ENCODE data around the gene CTNND2.
A peak's percentile ranks its signal among the peaks of the same experiment; 100 is the strongest.
"Not testable (repeated sequence)": the region's sequence is repeated elsewhere in the genome, so short reads cannot be mapped to it uniquely, and the experiment has no call there.

The CTNND2 gene

DNA sequence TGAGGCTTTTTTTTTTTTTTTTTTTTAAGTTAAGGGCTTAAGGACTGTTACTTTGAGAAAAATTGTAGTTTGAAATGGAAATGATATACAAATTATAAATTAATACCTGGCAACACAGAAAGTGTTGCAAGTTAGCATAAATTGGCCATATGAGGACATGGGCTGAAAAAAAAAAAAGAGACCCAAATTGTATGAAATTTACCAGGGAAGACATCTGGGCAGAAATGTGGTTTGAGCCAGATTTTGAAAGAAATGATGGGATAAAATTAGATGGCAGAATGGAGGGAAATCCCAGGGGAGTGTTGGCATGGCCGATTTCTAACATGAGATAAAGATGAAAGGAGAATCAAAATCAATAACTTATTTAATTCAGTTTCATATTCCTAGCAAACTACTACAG is 472.1 kb downstream of the CTNND2 start:
- no peak for FAIRE-seq

DNA sequence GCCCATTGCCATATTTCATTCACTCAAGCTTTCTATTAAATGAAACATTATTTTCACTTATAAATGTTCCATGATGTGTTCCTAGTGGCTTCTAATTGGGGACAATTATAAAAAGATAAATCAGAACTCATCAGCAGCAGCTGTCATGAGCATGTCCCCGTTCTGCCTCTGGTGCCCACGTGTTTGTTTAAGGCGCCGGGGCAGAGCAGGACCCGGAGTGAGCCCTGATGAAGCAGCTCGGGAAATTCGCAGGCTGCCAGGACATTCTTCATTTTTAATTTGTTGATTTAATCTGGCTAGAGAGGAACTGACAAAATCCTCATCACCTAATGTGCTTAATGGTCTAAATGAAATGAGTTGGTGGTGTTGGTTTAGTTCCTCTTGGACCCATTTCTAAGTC is 475.0 kb downstream of the CTNND2 start:
- FAIRE-seq = no peak

DNA sequence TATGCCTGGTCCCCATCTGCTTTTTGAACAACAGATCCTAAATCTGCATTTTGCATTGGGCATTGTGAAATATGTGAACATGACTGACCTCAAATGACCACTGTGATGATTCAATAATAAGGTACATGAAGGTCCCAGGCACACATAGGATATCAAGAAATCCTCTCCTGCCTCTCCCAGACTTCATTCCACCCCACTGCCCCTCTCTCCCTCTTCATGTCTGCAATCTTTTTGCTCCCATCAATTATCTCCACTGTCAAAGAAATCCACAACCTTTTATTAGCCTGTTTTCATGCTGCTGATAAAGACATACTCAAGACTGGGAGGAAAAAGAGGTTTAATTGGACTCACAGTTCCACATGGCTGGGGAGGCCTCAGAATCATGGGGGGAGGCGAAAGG is 476.7 kb downstream of the CTNND2 start:
- no peak for FAIRE-seq

DNA sequence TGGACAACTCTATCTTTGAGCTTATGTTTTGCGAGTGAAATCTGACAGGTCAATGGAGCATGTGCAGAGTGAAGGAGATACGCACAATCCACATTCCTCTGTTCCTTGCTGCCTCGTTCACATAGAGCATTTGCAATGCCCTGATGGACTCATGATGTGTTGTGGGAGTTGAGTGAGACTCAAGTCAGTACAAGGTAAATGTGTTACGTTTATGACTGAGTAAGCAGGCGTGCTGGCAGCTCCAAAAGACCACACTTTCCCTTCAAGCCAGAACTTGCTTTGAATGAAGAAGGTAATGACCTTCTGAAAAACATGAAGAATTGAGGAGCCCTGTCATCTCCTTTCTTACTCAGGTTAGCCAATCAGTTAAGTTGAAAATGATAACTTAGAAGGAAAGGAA is 477.8 kb downstream of the CTNND2 start:
- FAIRE-seq = no peak

DNA sequence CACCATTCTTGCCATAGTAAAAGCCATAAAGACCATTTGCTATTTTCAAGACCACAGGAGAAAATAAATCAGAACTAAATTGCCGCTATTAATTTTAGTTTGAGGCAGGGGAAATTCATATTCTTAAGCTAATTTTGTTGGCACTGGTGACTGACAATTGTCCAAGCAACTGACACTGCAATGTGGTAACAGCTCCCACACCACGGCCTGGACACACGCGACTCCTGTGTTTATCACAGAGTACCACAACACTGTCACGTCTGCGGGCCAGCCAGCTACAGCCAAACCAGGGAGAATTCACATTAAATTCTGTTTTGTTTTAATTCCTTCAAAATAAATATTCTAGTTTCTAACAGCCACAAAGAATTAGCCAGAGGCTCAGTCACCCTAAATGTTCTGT is 481.9 kb downstream of the CTNND2 start:
- FAIRE-seq = no peak

DNA sequence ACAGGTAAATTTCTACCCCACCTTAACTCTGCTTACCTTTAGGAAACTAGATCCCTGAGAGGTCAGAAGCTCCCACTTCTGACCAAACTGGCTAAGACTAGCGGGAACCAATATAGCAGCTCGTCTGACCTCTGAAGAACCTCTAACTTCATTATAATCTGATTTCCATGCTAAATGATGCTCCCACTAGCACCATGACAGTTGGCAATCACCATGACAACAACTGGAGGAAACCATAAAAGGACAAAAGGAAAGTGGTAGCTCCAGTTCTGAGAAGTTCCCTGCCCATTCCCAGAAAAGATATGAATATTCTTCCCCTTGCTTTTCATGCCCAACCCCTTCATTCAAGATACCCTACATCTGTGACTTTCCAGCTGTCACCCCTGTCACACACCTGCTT is 483.3 kb downstream of the CTNND2 start:
- FAIRE-seq = no peak

DNA sequence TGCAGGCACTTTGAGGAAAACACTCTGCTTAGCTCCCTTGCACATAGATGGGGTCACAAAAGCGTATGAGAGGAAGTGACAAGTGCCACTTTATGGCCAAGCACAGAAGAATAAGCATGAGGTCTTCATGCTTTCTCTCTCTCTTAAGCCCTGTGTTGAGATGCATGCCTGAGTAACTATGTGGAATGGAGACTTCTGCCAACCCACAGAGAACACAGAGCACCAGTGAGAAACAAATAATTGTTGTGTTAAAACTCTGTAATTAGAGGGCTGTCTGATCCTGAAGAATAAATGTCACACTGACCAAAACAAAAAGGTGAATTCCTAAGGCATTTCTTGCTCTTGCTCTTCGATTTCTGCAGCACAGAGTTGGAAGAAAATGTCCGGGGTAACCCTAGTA is 488.5 kb downstream of the CTNND2 start:
- FAIRE-seq = no peak

DNA sequence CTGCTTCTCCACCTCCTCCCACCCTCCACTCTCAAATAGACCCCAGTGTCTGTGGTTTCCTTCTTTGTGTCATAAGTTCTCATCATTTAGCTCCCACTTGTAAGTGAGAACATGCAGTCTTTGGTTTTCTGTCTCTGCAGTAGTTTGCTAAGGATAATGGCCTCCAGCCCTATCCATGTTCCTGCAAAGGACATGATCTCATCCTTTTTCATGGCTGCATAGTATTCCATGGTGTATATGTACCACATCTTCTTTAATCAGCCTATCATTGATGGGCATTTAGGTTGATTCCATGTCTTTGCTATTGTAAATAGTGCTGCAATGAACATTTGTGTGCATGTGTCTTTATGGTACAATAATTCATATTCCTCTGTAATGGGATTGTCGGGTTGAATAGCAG is 489.5 kb downstream of the CTNND2 start:
- FAIRE-seq = not testable (repeated sequence)

DNA sequence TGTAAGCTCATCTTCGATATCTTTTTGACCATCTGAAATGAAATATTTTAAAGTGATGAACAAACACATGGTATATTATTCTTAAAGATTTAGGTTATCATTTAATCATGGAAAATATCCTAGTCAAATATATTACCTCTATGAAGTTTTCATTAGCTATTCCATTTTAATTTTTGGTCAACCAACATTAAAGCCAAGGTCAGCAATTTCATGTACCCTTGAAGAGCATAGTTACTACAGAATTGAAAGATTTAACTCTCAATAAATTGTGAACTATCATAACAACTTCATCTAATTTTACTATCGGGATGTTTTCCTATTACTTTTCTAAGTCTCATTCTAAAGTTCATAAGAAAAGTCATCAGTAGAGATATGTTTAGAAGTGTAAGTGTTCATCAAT is 492.6 kb downstream of the CTNND2 start:
- FAIRE-seq = no peak

DNA sequence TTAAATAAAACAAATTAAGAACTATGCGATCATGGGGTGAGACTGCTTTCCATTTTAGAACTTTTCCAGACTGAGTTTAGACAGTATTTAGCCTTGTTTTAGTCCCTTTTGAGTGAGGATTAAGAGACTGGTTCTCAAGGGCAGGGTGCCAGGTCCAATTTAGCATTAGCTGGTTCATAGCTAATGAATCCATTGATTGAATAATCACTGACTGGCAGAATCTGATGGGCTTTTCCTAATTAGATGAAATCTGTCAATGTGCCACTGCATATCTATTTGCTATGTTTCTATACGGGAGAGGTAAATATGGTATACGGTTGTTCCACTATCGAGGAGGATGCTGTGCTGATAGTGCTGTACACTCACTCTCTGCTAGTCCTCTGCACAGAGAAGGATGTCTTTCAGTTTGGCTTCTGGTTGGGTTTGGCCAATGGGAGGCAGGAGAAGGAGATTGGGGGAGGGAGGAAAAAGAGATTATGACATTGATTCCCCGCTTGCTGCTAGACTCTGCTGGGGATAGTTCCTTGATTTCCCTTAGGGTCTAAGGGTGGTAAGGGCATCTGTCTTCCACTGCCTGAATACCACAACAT is 496.6 kb downstream of the CTNND2 start:
- no peak for FAIRE-seq

DNA sequence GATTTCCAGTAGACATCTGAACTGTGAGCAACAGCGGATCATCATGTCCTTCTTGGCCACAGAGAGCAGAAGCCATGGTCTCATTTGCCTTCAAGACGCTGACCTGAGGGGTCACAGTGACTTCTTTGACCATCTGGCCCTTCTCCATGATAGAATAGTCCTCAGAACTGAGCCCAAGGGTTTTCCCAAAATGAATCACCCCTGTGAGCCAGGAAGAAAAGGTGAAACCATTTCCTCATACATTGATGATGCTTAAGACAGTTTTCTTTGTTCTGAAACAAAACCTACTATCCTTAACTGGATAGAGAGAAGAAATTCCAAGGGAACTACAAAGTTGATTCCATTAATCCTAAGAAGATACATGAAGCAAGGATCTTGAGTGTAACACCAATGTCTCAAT is 503.9 kb downstream of the CTNND2 start:
- peak; percentile 62 for FAIRE-seq

DNA sequence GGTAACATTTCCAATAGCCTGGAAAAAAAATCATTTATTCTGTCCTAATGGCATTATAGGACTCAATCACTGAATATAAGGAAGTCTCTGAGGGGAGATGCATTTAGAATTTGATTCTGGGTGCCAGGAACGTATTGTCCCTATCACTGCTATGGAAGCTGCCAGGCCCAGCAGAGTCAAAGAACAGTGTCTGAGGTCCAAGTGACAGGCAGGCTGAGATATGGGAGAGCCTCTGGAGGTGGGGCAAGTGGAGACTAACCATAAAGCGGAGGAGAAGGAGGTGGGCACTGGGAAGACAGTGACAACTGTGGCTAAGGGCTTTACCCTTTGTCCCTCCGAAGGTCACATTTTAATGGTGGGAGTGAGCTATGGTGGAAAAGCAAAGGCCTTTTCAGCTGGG is 505.5 kb downstream of the CTNND2 start:
- FAIRE-seq = no peak

DNA sequence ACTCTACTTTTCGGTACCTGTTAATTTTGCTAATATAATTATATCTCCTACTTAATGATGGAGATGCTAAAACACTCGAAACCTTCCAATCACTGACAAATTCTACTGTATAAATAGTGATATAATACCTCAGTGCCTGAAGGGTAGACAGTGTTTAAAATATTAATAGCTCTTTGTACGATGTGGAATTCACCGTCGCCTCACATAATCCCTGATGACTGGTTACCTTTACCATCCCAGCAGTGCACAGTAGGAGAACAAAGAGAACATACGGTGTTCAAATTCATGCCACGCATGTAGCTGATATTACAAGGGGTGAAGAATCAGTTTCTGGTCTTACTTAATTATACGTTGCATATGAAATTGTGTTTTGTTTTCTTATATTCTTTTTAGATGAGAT is 506.7 kb downstream of the CTNND2 start:
- no peak for FAIRE-seq

DNA sequence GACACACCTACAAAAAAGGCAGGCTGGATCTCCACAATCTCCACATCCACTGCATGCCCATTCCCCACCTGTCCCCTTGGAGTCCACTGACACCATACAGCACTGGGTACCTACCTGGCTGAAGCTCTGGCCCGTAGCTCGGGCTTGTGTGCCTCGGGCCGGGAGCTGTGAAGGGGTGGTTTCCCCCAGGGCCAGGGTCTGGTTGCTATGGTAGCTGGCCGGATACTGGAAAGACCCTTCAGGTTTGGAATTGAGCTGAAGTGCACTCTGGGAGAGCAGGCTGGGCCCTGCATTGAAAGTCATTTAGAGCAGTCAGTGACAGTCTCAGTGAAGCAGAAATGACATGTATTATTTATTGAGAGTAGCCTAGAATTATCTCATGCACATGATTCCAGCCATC is 507.3 kb downstream of the CTNND2 start:
- FAIRE-seq = no peak

DNA sequence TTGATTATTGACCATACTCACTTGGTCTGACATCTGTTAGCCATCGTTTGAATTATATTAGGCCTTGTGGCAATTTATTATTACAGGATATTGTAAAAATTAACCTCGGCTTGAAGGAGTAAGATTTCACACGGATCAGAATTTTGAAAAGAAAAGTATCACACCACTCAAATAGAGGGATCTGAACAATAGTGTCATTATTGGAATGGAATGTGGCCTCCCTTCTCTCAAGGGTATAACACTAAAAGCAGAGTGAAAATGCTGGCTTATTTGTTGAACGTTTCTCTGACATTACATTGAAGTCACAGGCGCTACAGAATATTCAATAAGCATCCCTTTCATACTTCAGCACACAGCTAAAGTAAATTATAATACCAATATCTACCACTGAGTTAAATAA is 509.3 kb downstream of the CTNND2 start:
- FAIRE-seq = no peak

DNA sequence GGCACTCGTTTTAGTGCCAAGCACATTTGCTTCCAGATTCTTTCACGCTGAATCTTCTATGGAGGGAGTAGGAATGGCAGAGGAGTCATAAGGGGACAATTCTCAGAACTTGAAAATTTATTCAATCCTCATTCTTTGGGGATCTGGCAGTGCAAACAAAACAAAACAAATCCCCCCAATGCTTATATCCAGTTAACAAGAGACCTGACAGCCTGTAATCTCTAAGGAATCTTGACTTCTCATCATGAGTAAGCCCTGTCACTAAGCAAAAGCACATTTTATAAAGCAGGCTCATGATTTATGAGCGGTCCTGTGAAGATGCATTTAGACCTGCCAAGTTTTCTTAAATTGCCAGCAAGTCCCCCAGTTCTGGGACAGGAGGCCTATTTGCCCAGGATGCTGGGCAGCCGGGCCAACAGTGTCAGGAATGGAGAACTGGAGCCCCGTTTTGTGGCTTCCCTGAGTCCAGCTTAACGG is 513.9 kb downstream of the CTNND2 start:
- no peak for FAIRE-seq

DNA sequence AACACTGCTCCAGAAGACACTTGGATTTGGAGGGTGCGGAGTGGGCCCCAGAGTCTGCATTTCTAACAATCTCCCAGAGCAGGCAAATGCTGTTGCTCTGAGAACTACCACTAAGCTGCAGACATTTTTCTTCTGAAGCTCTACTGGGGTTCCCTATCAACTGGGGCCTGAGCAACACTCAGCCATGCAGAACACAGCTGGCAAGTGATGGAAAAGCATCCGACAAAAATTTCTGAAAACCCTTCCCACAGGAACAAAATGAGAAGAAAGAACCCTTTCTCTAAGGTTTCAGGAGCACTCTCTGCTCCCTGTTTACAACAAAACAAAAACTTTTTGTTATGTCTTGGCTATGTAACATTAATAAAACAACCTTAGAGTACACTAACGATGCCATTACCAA is 516.9 kb downstream of the CTNND2 start:
- FAIRE-seq = no peak

DNA sequence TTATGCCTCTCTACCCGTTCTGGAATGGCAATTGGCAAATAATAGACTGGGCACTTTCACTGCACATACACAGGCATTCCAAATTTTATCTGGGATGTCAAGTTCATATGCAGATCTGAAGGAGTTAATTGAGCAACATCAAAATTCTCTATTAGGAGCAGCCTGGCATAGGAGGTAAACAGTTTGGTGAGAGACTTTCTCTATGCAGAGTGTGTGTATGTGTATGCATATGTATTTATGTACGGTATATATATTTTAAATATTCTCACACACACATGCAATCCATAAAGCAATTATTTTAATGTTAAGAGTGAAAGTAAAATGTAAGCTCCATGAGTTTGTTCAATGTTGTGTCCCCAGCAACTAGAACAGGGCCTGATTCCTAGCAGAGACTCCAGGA is 517.8 kb downstream of the CTNND2 start:
- FAIRE-seq = no peak

DNA sequence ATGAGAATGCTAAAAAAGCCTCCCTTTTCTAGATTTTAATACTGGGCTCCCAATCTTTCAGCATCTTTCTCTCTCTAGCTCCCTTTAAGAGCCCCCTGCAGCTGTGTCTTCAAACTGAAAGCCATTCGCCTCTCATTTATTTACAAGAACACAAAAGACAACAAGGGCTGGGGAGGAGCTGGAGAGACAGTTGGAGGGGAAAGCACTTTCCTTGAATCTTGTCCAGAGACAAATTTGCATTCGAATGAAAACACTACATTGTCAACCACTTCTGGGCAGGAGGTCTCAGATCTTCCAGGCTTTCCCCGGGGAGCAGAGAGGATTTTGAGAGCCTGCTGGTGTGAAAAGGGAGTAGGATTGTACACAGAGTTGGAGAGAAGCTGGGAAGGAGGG is 518.3 kb downstream of the CTNND2 start:
- FAIRE-seq = no peak

DNA sequence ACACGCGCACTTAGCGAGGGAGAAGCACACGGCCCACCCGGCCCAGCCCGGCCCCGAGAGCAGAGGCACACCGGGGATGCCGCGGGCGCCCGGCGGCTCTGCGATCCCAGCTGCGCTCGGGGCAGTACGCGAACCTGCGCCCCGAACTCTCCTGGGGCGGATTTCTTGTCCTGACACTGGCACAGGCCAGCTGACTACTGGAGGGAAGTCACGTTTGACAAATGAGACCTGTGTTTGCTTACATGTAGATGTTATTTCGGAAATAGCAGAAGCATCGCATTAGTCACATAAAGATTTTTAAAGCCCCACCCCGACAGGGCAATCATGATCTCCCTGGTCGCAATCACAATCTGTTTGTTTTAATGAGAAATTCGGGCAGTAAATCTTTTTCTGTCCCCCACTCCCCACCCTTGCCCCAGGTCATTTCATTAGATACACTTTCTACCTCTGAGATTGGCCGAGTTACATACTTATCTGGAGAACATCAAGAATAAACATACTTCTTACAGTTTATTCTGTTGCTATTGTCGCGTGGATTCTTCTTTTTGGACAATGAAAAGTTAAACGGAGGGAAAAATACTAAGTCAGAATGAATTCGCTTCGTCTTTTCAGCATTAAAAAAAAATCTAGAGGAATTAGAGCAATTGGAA is 518.9 kb downstream of the CTNND2 start:
- FAIRE-seq = no peak

DNA sequence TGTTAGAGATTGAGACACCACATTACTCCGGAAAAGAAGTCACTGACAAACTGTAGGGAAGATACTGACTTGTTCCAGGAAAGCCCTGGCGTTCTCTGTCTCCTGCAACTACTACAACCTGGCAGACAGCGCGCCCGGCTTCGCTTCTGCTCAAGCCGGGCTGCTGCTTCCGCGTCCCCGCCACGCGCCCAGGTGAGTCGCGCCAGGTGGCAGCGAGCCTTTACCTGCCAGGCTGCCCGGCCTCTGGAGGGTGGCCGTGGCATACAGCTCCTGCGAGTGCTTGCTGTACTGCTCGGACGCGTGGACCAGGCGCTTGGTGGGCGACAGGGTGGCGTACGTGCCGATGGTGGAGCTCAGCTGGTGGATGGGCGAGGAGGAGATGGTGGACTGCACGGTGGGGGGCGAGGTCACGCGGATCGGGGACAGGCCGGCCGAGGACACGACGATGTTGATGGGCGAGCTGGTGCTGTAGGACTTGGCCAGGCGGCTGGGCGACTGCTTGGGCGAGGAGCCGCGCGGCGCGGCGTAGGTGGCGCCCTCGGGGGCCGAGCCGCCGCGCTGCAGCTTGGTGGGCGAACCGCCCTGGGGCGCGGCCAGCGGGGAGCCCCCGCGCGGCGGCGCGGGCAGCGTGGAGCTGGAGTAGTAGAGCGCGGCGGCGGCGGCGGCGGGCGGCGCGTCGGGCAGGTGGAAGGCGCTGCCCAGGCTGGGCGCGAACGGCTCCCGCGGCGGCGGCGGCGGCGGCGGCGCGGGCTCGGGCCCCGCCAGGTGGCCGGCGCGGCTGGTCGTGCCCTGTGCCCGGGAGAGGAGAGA is 519.6 kb downstream of the CTNND2 start:
- no peak for FAIRE-seq

DNA sequence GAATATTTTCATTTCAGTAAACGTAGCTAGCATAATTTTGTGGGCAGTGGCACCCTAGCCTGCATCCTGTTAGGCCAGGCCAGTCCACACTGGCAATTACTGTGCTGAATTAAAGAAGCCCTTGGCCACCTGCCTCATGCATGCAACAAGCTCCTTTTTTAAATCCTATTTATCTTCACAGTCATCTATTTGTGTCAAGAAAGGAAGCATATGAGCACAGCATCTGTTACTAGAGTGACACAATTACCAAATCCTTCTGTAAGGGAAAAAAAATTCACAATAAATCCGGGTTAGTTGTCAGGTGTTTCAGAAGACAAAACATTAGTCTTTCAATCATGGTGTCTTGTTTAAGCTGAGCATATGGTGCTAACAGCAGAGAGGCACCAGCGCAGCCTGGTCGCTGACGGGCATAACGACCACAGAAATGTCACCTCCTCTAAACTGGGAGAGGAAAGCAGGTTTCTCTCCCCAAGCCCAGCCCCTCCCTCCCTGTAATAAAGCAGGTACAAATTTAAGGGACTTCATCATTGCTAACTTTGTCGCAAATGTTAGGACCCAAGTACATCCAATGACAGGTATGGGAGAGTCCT is 520.6 kb downstream of the CTNND2 start:
- FAIRE-seq = no peak

DNA sequence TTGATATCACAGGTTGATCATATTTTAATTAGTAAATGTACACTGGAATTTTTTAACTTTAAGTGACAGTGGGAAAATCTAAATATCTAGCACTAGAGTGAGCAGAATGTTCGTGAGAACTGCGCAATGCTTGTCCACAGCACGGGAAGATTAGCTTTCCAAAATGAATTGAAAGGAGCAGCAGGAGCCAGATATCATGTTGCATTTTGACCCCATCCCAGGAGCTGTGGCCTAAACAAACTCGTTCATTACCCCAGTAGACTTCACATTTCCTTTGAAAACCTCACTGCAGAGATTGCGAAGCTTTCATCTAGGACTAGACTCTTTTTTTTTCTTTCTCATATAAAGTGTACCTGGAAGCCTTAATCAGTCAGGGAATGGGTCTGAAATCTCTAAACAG is 525.8 kb downstream of the CTNND2 start:
- no peak for FAIRE-seq

DNA sequence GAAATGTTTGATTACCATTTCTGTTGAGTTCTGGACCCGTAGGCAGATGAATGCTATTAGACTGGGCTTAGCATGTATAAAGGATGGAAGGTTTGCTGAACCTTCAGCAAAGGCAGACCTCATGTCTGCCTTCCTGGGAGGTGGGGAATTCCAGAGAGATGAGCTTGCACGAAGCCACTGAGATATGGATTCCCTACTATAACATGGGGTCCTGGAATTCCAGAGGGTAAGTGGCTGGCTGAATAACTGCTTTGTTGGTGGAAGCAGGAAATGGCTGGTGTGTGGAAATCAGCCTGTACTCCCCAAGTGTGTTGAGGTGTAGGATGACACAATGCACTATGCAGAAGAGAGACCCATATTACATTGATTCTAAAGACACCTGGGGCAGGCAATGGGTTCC is 526.4 kb downstream of the CTNND2 start:
- FAIRE-seq = no peak

Measured in islet of Langerhans (tissue), 1 donor.